ENCODE data around the gene COL6A3.

COL6A3 gene

GRCh38 chr2:237391140-237391539 is 22.8 kb downstream of the COL6A3 start:
- Histone ChIP-seq H3K9me3 (replicated peaks; ENCODE audit: low read length) (no peaks in the 10 kb centered on the region), H3K4me1 (ENCODE audit: control insufficient read depth, insufficient read depth, low read length) (no peaks in the 10 kb centered on the region), H3K4me3 (ENCODE audit: low read length) (no peak overlapping the region), H3K36me3 (ENCODE audit: insufficient read depth, low read length) (peaks cover 74% of the 10 kb centered on the region), H3K4me2 (ENCODE audit: low read length) (no peak overlapping the region), H3K9ac (ENCODE audit: low read depth, low read length) (no peak overlapping the region), H3K27me3 (ENCODE audit: control insufficient read depth, insufficient read depth, low read length) (no peaks in the 10 kb centered on the region)

- Histone ChIP-seq H3K9ac (ENCODE audit: low read depth, low read length) (no peak overlapping the region), H3K4me3 (ENCODE audit: low read length) (no peak overlapping the region), H3K4me1 (ENCODE audit: control insufficient read depth, insufficient read depth, low read length) (no peaks in the 10 kb centered on the region), H3K36me3 (ENCODE audit: insufficient read depth, low read length) (peaks cover 73% of the 10 kb centered on the region), H3K27me3 (ENCODE audit: control insufficient read depth, insufficient read depth, low read length) (no peaks in the 10 kb centered on the region), H3K9me3 (replicated peaks; ENCODE audit: low read length) (no peaks in the 10 kb centered on the region), H3K4me2 (ENCODE audit: low read length) (no peak overlapping the region)
Measured at GRCh38 chr2:237390235-237390634, 23.7 kb downstream of the COL6A3 start.

- Histone ChIP-seq H3K27me3 (ENCODE audit: control insufficient read depth, insufficient read depth, low read length) (no peaks in the 10 kb centered on the region), H3K9me3 (replicated peaks; ENCODE audit: low read length) (no peaks in the 10 kb centered on the region), H3K4me1 (ENCODE audit: control insufficient read depth, insufficient read depth, low read length) (no peaks in the 10 kb centered on the region), H3K4me2 (ENCODE audit: low read length) (no peak overlapping the region), H3K4me3 (ENCODE audit: low read length) (no peak overlapping the region), H3K36me3 (ENCODE audit: insufficient read depth, low read length) (peaks cover 69% of the 10 kb centered on the region), H3K9ac (ENCODE audit: low read depth, low read length) (no peak overlapping the region)
Measured at GRCh38 chr2:237389831-237390230, 24.1 kb downstream of the COL6A3 start.

- no peaks in the 10 kb centered on the region for H3K4me1 ChIP-seq (ENCODE audit: control insufficient read depth, insufficient read depth, low read length)
- no peaks in the 10 kb centered on the region for H3K9me3 ChIP-seq (replicated peaks; ENCODE audit: low read length)
- no peak overlapping the region for H3K9ac ChIP-seq (ENCODE audit: low read depth, low read length)
- H3K27me3 ChIP-seq (ENCODE audit: control insufficient read depth, insufficient read depth, low read length): no peaks in the 10 kb centered on the region
- H3K4me2 ChIP-seq (ENCODE audit: low read length): no peak overlapping the region
- H3K4me3 ChIP-seq (ENCODE audit: low read length): no peak overlapping the region
- H3K36me3 ChIP-seq (ENCODE audit: insufficient read depth, low read length): peaks cover 54% of the 10 kb centered on the region
Measured at GRCh38 chr2:237388036-237388435, 25.9 kb downstream of the COL6A3 start.

- Histone ChIP-seq H3K36me3 (ENCODE audit: insufficient read depth, low read length) (peaks cover 54% of the 10 kb centered on the region), H3K4me2 (ENCODE audit: low read length) (no peak overlapping the region), H3K27me3 (ENCODE audit: control insufficient read depth, insufficient read depth, low read length) (no peaks in the 10 kb centered on the region), H3K4me3 (ENCODE audit: low read length) (no peak overlapping the region), H3K4me1 (ENCODE audit: control insufficient read depth, insufficient read depth, low read length) (no peaks in the 10 kb centered on the region), H3K9me3 (replicated peaks; ENCODE audit: low read length) (no peaks in the 10 kb centered on the region), H3K9ac (ENCODE audit: low read depth, low read length) (no peak overlapping the region)
Measured at GRCh38 chr2:237384672-237385020, 29.3 kb downstream of the COL6A3 start.

GRCh38 chr2:237383991-237384671 is 29.8 kb downstream of the COL6A3 start:
- no peak overlapping the region for H3K4me2 ChIP-seq (ENCODE audit: low read length)
- H3K4me3 ChIP-seq (ENCODE audit: low read length): no peak overlapping the region
- H3K4me1 ChIP-seq (ENCODE audit: control insufficient read depth, insufficient read depth, low read length): no peaks in the 10 kb centered on the region
- H3K36me3 ChIP-seq (ENCODE audit: insufficient read depth, low read length): peaks cover 54% of the 10 kb centered on the region
- no peak overlapping the region for H3K9ac ChIP-seq (ENCODE audit: low read depth, low read length)
- H3K9me3 ChIP-seq (replicated peaks; ENCODE audit: low read length): no peaks in the 10 kb centered on the region
- H3K27me3 ChIP-seq (ENCODE audit: control insufficient read depth, insufficient read depth, low read length): no peaks in the 10 kb centered on the region

- Histone ChIP-seq H3K27me3 (ENCODE audit: control insufficient read depth, insufficient read depth, low read length) (no peaks in the 10 kb centered on the region), H3K4me3 (ENCODE audit: low read length) (no peak overlapping the region), H3K4me1 (ENCODE audit: control insufficient read depth, insufficient read depth, low read length) (no peaks in the 10 kb centered on the region), H3K36me3 (ENCODE audit: insufficient read depth, low read length) (peaks cover 56% of the 10 kb centered on the region), H3K4me2 (ENCODE audit: low read length) (no peak overlapping the region), H3K9me3 (replicated peaks; ENCODE audit: low read length) (no peaks in the 10 kb centered on the region), H3K9ac (ENCODE audit: low read depth, low read length) (no peak overlapping the region)
Measured at GRCh38 chr2:237380768-237381167, 33.2 kb downstream of the COL6A3 start.

GRCh38 chr2:237379636-237380035 is 34.3 kb downstream of the COL6A3 start:
- H3K9ac ChIP-seq (ENCODE audit: low read depth, low read length): no peak overlapping the region
- H3K4me3 ChIP-seq (ENCODE audit: low read length): no peak overlapping the region
- H3K9me3 ChIP-seq (replicated peaks; ENCODE audit: low read length): no peaks in the 10 kb centered on the region
- peaks cover 62% of the 10 kb centered on the region for H3K36me3 ChIP-seq (ENCODE audit: insufficient read depth, low read length)
- no peak overlapping the region for H3K4me2 ChIP-seq (ENCODE audit: low read length)
- H3K4me1 ChIP-seq (ENCODE audit: control insufficient read depth, insufficient read depth, low read length): no peaks in the 10 kb centered on the region
- H3K27me3 ChIP-seq (ENCODE audit: control insufficient read depth, insufficient read depth, low read length): no peaks in the 10 kb centered on the region

- Histone ChIP-seq H3K9me3 (replicated peaks; ENCODE audit: low read length) (no peaks in the 10 kb centered on the region), H3K4me2 (ENCODE audit: low read length) (no peak overlapping the region), H3K9ac (ENCODE audit: low read depth, low read length) (no peak overlapping the region), H3K4me3 (ENCODE audit: low read length) (no peak overlapping the region), H3K4me1 (ENCODE audit: control insufficient read depth, insufficient read depth, low read length) (no peaks in the 10 kb centered on the region), H3K36me3 (ENCODE audit: insufficient read depth, low read length) (peaks cover 72% of the 10 kb centered on the region), H3K27me3 (ENCODE audit: control insufficient read depth, insufficient read depth, low read length) (no peaks in the 10 kb centered on the region)
Measured at GRCh38 chr2:237378650-237379049, 35.3 kb downstream of the COL6A3 start.

- H3K9ac ChIP-seq (ENCODE audit: low read depth, low read length): no peak overlapping the region
Measured at GRCh38 chr2:237374284-237375060, 39.5 kb downstream of the COL6A3 start.

GRCh38 chr2:237371856-237372255 is 42.1 kb downstream of the COL6A3 start:
- Histone ChIP-seq H3K9ac (ENCODE audit: low read depth, low read length) (no peak overlapping the region), H3K4me3 (ENCODE audit: low read length) (no peak overlapping the region), H3K9me3 (replicated peaks; ENCODE audit: low read length) (no peaks in the 10 kb centered on the region), H3K4me1 (ENCODE audit: control insufficient read depth, insufficient read depth, low read length) (no peaks in the 10 kb centered on the region), H3K36me3 (ENCODE audit: insufficient read depth, low read length) (peaks cover 84% of the 10 kb centered on the region), H3K27me3 (ENCODE audit: control insufficient read depth, insufficient read depth, low read length) (no peaks in the 10 kb centered on the region), H3K4me2 (ENCODE audit: low read length) (no peak overlapping the region)

More at GRCh38 chr2:237374284-237375060, 39.5 kb downstream of the COL6A3 start:
- no peaks in the 10 kb centered on the region for H3K27me3 ChIP-seq (ENCODE audit: control insufficient read depth, insufficient read depth, low read length)
- no peak overlapping the region for H3K4me3 ChIP-seq (ENCODE audit: low read length)
- H3K9me3 ChIP-seq (replicated peaks; ENCODE audit: low read length): no peaks in the 10 kb centered on the region
- no peaks in the 10 kb centered on the region for H3K4me1 ChIP-seq (ENCODE audit: control insufficient read depth, insufficient read depth, low read length)
- peaks cover 79% of the 10 kb centered on the region for H3K36me3 ChIP-seq (ENCODE audit: insufficient read depth, low read length)
- no peak overlapping the region for H3K4me2 ChIP-seq (ENCODE audit: low read length)

GRCh38 chr2:237365671-237366070 is 48.3 kb downstream of the COL6A3 start:
- peaks cover 82% of the 10 kb centered on the region for H3K36me3 ChIP-seq (ENCODE audit: insufficient read depth, low read length)
- H3K4me3 ChIP-seq (ENCODE audit: low read length): no peak overlapping the region
- H3K9ac ChIP-seq (ENCODE audit: low read depth, low read length): no peak overlapping the region
- peaks cover 3% of the 10 kb centered on the region for H3K4me1 ChIP-seq (ENCODE audit: control insufficient read depth, insufficient read depth, low read length)
- no peaks in the 10 kb centered on the region for H3K27me3 ChIP-seq (ENCODE audit: control insufficient read depth, insufficient read depth, low read length)
- no peaks in the 10 kb centered on the region for H3K9me3 ChIP-seq (replicated peaks; ENCODE audit: low read length)
- H3K4me2 ChIP-seq (ENCODE audit: low read length): no peak overlapping the region
